GM13977 (cell line): Measurements from ENCODE around the gene RIIAD1.
"Not testable (repeated sequence)": the region's sequence is repeated elsewhere in the genome, so short reads cannot be mapped to it uniquely, and the experiment has no call there.

Experiments
- DNase-seq: peaks from one replicate; pipeline ENCODE4 v3.0.0; 2012; ENCODE audit warnings: low spot score
- in situ Hi-C: fragments of 300-500 bp; cut with MboI; formaldehyde crosslinking; loops from one replicate; pipeline ENCODE4 v1.12.0; 2022; ENCODE audit warnings: low sequenced_read_pairs, low pct_unique_long_range_greater_than_20kb, mixed read lengths, inconsistent platforms; ENCODE audit not compliant: unreplicated experiment
- TF ChIP-seq, protein P1 (sequence below): IDR thresholded peaks from 2 replicates; pipeline ENCODE4 v1.5.1; 2012; ENCODE audit warnings: mild to moderate bottlenecking, control low read depth; ENCODE audit not compliant: insufficient read depth; ENCODE audit errors: extremely low read depth, missing control alignments

The RIIAD1 gene

DNA sequence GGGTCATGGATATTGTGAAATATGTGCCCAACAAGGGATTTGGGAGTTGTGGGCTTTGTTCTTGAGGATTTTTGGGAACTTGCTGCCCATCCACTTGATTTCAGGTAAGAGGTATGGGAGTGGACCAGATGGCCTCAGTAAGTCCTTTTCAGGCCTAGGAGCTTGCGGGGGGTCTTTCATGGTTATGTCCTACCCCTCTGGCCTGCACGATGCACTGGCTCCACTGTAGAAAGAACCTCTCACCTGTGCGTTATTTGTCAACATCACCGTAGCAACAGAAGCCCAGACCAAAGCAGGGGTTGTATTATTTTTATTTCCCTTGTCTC is 8.6 kb downstream of the RIIAD1 start:
- TF ChIP-seq, protein P1, sequence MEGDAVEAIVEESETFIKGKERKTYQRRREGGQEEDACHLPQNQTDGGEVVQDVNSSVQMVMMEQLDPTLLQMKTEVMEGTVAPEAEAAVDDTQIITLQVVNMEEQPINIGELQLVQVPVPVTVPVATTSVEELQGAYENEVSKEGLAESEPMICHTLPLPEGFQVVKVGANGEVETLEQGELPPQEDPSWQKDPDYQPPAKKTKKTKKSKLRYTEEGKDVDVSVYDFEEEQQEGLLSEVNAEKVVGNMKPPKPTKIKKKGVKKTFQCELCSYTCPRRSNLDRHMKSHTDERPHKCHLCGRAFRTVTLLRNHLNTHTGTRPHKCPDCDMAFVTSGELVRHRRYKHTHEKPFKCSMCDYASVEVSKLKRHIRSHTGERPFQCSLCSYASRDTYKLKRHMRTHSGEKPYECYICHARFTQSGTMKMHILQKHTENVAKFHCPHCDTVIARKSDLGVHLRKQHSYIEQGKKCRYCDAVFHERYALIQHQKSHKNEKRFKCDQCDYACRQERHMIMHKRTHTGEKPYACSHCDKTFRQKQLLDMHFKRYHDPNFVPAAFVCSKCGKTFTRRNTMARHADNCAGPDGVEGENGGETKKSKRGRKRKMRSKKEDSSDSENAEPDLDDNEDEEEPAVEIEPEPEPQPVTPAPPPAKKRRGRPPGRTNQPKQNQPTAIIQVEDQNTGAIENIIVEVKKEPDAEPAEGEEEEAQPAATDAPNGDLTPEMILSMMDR = no peak
- DNase-seq = no peak
- in situ Hi-C loops = loop anchor here (10.0 kb wide), 1 partner anchor 135 kb away; no protein-coding TSS in a partner anchor

DNA sequence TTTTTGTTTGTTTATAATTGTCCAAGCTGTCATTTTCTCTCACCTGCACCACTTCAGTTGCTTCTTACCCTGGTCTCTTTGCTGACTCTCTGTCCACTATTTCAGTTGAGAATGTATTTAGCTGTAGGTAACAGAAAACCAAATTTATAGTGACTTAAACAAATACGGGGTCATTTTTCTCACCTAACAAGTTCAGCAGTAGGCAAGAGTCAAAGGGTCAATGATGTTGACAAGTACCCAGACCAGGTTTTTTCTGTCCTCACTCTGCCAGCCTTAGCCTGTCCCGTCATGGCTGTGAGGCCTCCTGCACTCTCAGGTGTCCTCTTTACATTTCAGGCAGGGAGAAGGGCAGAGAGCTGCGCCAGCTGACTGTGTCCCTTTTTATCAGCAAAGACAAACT is 11.8 kb downstream of the RIIAD1 start:
- in situ Hi-C loops = loop anchor here (10.0 kb wide), 1 partner anchor 138 kb away; no protein-coding TSS in a partner anchor
- TF ChIP-seq, protein P1 = no peak
- DNase-seq = no peak

DNA sequence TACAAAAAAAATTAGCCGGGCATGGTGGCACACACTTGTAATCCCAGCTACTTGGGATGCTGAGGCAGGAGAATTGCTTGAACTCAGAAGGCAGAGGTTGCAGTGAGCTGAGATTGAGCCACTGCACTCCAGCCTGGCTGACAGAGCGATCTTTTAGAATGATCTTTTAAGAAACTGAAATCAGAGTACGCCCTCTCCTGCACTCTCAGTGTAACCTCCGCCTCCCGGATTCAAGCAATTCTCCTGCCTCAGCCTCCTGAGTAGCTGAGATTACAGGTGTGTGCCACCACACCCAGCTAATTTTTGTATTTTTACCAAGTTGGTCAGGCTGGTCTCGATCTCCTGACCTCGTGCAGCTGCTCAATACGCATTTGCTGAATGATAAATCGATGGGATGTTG is 12.7 kb downstream of the RIIAD1 start:
- in situ Hi-C loops = loop anchor here (10.0 kb wide), 1 partner anchor 139 kb away; no protein-coding TSS in a partner anchor
- not testable (repeated sequence) for DNase-seq

DNA sequence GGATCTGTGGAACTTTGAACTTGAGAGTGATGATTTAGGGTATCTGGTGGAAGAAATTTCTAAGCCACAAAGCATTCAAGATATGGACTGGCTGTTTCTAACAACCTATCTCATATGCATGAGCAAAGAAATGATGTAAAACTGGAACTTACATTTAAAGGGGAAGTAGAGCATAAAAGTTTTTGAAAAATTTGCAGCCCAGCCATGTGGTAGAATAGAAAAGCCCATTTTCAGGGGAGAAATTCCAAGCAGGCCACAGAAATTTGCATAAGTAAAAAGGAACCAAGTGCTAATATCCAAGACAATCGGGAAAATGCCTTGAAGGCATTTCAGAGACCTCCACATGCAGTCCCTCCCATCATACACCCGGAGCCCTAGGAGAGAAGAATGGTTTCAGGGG is 15.7 kb downstream of the RIIAD1 start:
- DNase-seq = no peak
- TF ChIP-seq, protein P1 = no peak
- in situ Hi-C loops = loop anchor here (10.0 kb wide), 1 partner anchor 142 kb away; no protein-coding TSS in a partner anchor

DNA sequence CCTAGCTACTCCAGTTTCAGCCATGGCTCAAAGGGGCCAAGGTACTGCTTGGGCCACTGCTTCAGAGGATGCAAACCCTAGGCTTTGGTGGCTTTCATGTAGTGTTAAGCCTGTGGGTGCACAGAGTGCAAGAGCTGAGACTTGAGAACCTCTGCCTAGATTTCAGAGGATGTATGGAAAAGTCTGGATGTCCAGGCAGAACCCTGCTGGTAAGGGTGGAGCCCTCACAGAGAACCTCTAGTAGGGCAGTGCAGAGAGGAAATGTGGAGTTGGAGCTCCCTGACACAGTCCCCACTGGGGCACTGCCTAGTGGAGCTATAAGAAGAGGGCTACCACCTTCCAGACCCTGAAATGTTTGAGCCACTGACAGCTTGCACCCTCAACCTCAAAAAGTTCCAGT is 16.2 kb downstream of the RIIAD1 start:
- no peak for DNase-seq
- in situ Hi-C loops = loop anchor here (10.0 kb wide), 1 partner anchor 143 kb away; no protein-coding TSS in a partner anchor
- TF ChIP-seq, protein P1 = no peak

DNA sequence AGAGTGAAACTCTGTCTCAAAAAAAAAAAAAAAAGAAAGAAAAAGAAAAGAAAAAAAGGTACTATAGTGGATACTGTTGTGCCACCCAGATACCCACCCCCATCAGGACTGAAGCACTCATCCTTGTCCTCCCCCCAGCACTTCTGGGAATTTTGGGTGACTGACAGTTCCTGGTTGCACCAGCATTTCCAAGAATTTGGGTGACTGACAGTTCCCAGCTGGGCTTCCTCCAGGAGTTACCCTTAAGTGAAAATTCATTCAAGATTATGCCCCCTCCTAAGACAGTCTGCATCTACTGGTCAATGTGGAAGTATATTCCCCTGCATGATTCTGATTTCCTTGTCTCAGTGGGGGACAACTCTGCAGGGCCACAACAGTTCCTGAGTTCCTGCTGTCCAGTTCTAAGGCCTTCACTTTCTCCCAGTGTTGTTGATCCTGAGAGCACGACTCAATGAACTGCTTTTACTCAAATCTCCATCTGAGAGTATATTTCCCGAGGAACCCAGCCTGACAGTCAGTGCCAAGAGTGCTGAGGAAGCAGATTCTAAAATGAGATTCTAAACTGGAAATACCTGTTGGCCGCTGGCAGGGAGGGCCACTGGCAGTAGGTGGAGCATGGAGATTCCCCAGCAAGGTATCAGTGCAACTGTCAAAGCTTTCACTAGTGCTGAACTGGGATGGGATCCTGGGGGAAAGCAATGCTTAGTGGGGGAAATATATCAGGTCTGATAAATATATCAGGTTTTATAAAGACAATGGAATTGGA is 18.5 kb downstream of the RIIAD1 start:
- DNase-seq = no peak
- in situ Hi-C loops = loop anchor here (10.0 kb wide), 1 partner anchor 145 kb away; no protein-coding TSS in a partner anchor
- TF ChIP-seq, protein P1 = no peak

DNA sequence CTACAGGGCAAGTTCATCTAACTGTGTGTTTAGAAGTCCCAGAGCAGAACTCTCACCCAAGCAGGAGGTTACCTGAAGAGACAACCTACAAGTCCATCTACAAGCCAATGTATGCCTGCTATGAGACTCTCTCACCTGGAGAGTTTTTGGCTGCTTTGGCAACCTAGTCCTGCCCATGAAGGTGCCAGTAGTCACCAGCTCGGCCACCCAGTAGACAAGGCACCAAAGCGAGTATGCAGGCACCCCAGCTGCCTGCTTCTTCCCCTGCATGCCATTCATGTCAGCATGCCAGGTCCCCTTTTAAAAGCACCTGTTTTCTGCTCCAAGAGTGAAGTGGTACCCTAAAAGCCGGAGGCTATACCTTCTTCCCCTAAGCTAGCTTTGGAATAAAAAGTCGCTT is 20.2 kb downstream of the RIIAD1 start:
- in situ Hi-C loops = no loop called here
- DNase-seq = no peak
- TF ChIP-seq, protein P1 = no peak
